DOHH2 (cell line): ENCODE data around the gene SNAPC1.

Source experiments
- EZH2phosphoT487 ChIP-seq: fragments of 200-600 bp; sonication (generic); IDR thresholded peaks from 2 replicates; pipeline ENCODE4 v1.6.1; 2017; ENCODE audit warnings: borderline replicate concordance, mild to moderate bottlenecking, antibody characterized with exemption, low read length, moderate library complexity, mixed read lengths
- TF ChIP-seq, protein P1 (sequence below): fragments of 200-600 bp; sonication (generic); IDR thresholded peaks from one replicate; pipeline ENCODE4 v1.5.1; 2014; ENCODE audit warnings: antibody characterized with exemption, mild to moderate bottlenecking, low read depth, low read length; ENCODE audit not compliant: poor library complexity, severe bottlenecking

DNA sequence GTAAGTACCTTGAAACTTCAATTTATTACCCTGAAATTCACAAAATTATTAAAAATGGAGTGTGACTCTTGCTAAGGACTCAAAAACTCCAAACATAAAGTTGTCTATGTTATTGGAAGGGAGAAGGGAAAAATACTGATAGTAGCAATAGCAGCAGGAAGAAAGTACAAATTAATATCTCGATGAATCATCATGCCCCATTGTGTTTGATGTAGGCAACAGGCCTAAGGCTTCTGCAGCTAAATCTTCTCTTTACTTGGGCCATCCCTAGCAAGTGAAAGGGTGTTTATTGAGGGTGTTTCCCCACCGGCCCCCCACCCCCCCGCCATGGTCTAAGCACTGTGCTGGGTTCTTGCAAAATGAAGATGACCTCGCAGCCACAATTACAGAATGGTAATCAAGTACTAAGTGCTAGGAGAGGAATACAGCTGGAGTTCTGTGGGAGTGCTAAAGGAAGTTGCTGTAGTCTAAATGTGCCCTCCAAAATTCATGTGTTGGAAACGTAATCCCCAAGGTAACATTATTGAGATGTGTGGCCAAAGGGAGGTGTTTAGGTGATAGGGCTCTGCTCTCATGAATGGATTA, 76.5 kb downstream of the SNAPC1 start:
- TF ChIP-seq, protein P1, sequence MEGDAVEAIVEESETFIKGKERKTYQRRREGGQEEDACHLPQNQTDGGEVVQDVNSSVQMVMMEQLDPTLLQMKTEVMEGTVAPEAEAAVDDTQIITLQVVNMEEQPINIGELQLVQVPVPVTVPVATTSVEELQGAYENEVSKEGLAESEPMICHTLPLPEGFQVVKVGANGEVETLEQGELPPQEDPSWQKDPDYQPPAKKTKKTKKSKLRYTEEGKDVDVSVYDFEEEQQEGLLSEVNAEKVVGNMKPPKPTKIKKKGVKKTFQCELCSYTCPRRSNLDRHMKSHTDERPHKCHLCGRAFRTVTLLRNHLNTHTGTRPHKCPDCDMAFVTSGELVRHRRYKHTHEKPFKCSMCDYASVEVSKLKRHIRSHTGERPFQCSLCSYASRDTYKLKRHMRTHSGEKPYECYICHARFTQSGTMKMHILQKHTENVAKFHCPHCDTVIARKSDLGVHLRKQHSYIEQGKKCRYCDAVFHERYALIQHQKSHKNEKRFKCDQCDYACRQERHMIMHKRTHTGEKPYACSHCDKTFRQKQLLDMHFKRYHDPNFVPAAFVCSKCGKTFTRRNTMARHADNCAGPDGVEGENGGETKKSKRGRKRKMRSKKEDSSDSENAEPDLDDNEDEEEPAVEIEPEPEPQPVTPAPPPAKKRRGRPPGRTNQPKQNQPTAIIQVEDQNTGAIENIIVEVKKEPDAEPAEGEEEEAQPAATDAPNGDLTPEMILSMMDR = no peak
- TF ChIP-seq EZH2phosphoT487 = no peak
